NCI-H526 (cell line): ENCODE data around the gene TOR1A.

Experiments
- DNase-seq, 2 experiments: peaks; one replicate each; lab custom pipeline; 2025; lab: John Stamatoyannopoulos, UW

Gene TOR1A

DNA sequence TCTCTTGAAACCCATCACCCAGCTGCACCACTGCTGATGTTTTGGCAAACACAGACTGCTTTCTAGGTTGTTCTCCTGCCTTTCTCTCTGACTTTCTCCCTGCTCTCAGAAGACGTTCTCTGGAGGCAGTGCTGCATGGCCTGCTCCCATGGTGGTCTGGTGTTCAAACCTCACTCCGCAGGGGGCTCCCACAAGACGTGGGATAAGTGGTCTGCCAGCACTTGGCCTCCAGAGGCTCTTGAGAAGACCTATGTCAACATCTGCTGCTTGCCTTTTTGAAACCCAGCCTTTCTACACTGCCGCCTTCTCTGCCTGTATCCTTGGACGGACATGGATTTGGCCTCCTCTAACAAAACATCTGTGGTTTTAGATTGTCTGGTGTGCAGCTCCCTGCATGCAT is 27.9 kb upstream of the TOR1A start:
- DNase-seq: no peak

DNA sequence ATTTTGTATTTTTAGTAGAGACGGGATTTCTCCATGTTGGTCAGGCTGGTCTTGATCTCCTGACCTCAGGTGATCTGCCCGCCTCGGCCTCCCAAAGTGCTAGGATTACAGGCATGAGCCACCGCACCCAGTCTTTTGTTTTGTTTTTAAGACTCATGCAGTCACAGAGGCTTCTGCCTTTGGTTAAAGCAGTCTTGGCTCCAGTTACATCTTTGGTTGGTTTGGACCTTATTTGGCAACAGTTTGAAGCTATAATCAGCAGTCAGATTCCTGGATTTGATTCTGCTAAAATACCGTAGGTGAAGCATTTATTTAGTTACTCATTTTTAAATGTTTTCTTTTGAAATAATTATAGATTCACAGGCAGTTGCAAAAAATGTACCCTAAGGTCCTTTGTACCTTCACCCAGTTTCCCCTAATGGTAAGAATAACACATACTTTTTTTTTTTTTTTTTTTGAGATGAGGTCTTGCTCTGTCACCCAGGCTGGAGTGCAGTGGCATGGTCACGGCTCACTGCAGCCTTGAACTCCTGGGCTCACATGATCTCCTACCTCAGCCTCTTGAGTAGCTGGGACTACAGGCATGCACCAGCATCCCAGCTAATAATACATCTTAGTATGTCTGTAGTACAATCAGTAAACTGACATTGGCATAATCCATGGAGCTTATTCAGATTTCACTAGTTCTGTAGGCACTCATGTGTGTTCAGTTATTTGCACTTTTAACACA is 27.1 kb upstream of the TOR1A start:
- no peak for DNase-seq

DNA sequence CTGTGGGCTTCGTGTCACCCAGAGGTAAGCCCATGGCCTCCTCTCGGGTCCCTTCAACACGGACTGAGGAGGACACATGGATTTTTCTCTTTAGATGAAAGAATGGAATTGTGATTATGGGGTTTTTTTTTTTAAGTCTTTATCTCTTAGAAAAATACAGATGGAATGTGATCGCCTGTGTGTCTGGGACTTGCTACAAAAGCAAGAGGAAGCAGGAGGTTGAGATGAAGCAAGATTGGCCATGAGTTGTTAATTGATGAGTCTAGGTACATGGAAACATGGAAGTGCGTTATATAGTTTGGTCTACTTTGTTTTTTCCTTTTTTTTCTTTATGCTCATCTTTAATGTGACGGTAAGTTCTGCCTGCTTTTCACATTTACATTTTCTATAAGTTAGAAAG is 26.0 kb upstream of the TOR1A start:
- DNase-seq: no peak

DNA sequence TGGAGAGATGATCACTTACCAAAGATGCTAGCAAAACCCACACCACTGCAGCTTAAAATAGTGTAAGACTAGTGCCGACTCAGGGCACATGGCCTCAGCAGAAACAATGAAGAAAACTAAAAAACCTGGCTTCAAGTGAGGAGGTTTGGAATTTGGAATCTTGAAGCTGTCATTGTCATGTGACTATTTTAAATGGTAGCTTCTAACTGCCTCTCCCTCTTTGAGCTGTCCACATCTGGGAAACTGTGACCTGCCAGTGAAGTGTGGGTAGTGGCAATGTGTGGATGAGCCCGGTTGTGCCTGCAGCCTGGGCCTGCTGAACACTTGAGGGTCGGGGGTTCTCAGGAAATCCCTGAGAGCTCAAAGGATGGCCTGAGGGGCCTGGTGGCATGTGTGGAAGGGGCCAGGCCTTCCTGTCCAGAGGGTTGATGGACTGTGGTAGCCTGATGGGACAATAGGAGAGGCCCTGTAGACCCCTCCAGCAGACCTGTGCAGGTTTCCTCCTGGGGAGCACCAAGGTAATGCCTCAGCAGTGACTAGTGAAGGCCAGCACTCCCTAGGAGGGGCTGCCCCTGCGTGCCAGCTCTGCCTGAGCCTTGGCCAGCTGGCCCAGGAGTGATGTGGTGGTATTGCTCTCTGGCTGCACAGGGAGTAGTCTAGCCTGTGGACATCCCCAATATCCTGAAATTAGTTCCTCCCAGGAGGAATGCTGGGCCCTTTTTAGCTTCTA is 24.9 kb upstream of the TOR1A start:
- no peak for DNase-seq

DNA sequence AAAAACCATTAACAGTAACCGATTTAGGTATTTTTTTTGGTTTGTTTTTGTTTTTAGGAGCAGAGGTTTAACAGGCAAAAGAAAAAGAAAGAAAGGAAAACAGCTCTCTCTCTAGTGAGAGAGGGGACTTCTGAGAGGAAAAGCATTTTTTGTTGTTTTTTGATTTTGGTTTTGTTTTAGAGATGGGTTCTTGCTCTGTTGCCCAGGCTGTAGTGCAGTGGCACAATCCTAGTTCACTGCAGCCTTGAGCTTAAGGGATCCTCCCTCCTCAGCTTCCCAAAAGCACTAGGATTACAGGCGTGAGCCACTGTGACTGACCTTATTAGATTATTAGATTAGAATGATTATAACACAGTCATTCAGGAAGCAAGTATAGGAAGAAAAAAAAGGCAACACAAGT is 21.4 kb upstream of the TOR1A start:
- no peak for DNase-seq

DNA sequence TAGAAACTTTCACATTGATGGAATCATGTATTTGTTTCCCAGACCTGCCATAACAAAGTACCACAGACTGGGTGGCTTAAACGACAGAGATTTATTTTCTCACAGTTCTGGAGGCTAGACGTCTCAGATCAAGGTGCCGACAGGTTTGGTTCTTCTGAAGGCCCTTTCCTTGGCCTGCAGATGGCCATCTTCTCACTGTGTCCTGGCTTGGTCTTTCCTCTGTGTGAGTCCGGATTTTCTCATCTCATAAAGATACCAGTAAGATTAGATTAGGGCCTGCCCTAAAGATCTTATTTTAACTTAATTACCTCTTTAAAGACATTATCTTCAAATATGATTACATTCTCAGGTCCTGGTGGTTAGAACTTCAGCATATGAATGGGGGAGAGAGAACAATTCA is 17.1 kb upstream of the TOR1A start:
- DNase-seq: no peak

DNA sequence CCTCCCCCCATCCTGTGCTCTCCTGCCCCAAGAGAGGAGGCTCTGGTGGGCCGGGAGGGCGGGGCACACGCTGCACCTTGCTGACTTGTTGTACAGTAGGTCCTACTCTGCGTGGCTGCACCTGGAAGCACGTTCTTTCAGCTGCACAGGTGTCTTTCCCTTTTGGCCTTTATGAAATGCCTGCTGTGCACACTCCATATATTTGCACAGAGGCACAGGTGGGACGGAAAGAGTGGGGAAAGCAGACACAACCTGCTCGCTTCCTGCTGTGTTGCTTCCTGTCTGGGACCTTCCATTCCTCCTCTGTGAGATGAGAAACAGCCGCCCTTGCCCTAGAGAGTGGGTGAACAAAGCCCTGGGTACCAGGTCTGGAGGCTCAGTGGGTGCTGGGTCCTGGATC is 16.1 kb upstream of the TOR1A start:
- no peak for DNase-seq

DNA sequence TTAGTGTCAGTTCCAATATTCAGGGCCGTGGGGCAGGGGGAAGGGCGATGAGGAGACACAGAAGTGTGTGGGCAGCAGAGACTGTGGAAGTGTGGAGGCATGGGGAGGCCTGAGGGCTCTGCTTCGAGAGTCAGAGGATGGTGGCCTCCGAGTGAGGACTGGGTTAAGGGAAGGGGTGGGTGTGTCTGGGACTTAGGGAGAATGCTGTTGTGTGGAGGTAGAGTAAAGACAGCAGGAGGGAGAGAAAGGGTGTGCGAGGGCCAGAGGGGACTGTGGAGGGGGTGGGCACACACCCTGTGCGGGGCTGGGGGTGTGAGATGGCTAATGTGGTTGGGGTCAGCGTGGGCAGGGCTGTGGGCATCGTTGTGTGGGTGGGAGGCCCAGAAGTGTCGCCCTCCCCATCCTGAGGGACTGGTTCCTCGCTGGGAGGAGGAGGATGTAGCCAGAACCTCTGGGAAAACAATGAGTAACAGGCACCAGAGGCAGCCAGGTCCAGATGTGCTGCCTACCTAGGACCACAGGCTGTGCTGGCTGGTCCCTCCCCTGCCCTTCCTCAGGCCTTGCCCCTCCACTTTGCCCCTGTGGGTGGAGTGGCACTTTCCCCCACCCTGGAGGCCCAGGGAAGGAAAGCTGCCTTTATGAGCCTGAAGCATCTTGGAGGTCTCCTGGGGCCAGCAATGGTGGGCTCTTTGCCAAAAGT is 15.5 kb upstream of the TOR1A start:
- no peak for DNase-seq

DNA sequence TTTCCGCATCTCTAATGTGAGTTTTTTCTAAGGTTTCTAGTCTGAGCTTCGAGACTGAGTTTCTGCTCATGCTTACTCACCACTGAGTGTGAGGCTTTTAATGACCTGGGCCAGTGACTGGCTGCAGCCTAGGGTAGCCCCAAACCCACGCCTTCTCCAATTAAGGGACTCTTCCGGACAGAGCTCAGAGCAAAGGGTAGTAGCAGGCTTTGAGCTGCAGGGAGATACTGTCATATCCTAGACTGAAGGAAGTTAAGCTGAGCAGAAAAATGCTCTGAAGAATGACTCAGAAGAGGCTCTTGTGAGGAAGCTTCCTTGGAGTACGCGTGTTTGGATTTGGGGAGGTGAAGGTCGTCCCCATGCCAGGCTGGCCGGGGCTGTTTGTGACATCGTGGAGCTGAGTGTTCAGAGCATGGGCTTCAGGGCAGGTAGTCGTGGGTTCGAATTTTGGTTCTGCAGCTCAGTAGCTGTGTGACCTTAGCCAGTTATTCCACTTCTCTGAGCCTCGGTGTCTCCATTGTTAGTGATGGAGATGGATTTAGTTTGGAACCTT is 14.8 kb upstream of the TOR1A start:
- DNase-seq: no peak

DNA sequence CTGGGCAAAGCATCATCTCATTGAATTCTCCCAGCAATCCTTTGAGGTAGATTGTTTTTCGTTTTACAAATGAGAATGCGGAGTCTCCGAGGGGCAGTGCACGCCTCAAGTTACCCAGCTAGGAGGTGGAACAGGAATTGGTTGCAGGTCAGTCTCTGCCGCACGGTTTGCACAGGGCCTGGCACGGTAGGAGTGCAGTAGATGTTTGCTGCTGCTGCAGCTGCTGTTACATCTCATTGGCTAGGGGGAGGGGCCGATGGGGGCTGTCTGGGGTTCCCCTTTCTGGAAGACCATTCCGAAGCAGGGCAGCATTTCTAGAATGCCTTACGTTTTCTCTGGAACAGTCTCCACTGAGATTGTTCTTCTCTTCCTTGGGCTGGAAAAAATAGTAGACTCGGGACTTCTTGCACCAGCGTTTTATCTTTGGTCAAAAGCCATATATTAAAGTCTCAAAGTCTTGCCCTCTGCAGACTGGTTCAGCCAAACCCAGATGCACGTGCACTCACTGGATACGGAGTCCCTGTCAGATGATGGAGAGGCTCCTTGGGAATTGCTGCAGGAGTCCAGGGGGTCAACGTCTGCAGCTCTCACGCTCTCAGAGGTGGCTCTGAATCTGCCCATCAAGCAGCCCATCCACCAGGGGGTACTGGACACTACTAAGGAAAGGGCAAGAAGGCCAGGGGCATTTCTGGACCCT is 12.5 kb upstream of the TOR1A start:
- DNase-seq: no peak

DNA sequence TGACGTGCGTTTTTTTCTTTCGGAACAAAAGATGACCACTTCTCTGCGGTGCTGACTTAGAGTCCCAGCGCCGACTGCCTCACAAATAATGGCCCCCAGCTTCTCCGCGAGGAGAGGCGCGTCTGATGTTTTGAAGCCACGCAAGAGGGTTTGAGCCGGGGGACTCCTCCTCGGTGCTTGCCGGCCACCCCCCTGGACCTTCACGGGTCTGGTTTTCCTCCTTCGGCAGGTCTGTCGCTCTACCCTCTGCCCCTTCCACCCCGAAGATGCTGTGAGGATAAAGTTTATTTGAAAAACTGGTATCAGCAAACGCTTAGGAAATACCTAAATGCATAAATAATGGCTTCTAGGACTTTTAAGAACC is 11.9 kb upstream of the TOR1A start:
- DNase-seq: no peak

DNA sequence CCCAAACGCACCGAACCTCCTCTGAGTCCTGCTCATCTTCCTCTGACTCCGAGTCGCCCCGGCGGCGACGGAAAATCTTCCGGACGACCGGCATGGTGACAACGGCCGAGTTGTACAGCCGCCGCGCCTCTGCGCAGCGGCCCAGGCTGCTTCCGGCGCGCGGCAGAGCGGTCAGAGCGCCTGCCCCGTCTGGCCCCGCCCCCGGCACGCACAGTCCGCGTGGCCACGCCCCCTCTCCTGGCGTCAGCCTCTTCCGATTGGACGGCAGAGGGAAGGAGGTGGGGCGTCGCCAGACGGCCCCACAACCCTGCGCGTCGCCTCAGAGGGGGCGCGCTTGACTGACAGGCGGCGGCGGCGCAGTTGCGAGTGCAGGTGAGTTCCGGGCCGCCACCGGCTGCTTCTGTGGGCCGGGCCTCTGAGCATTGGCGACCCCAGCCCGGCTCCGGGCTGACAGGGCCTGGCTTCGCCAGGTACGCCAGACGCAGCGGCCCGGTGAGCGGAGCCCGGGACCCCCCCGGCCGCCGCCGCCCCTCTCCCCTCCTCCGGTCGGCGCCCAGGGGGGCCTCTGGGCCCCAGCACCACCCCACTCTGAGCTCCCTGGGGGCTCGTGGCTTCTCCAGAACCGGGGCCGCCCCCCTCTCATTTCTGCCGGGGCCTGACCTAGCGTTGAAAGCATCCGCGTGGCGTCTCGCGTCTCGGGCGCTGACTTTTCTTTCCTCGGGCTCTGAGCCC is 11.4 kb upstream of the TOR1A start, which contains the start of the genes C9orf78 and USP20:
TSS of gene C9orf78 (minus strand) at position 148 of the 732 bp plus-strand sequence. CDS start at position 94, 54 bp downstream.
TSS of gene USP20 (plus strand) at position 331 of the 732 bp plus-strand sequence. CDS start 17,098 bp downstream, outside the sequence.
- DNase-seq: peak; percentile 87 to 98

DNA sequence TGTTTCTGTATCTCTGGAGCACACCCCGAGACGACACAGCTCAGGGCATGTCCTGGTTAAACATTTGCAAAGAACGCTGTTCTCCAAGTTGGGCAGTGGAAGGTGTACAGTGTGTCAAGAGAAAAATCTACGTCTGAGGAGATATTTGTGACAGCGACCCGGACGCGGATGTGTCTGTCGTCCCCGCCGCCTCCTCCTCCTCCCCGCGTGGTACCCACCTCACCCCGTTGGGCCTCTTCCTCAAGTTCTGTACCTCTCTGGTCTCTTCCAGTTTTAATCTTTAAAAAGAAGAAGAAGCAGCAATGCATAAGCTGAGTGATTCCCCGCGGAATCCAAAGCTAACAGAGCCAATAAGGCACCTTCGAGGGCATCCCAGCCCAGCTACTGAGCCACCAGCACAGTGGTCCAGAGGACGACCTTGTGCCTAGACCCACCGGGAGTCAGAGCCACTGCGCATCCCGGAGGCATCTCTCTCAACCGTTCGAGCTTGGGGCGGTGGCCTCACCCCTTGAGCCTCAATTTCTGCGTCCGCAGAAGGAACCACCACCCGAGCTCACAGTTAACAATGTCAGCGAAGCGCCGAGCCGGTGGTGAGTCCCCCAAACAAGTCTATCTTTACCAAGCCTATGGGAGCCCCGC is 10.7 kb upstream of the TOR1A start:
- no peak for DNase-seq

DNA sequence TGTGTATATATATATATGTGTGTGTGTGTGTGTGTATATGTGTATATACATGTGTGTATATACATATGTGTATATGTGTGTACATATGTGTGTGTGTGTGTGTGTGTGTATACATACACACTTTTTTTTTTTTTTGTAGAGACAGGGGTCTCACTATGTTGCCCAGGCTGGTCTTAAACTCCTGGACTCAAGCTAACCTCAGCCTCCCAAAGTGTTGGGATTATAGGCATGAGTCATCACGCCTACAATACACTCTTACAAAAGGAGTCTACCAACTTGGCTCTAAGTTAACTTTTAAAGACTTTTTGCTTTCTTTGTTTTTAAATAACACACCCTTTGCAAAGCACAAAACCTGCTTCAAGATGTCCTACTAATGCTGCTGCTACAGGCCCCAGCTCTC is 9.0 kb upstream of the TOR1A start:
- no peak for DNase-seq

DNA sequence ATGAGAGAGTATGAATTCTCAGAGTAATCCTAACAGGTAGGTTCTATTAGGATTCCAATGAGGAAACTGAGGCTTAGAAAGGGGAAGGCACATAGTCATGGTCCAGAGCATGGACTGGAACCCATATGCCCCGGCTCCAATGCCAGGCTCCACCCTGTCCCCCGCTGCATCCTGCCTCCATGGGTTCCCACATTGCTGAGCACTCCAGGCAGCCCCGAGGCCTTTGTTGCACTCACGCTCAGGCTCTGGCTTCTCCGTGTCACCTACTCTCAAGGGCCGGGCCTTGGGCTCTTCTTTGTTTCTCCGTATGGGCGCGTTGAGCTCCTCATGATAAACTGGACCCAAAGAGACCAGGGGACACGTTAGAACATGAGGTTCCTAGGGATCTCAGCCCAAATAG is 5.0 kb upstream of the TOR1A start:
- DNase-seq: no peak

DNA sequence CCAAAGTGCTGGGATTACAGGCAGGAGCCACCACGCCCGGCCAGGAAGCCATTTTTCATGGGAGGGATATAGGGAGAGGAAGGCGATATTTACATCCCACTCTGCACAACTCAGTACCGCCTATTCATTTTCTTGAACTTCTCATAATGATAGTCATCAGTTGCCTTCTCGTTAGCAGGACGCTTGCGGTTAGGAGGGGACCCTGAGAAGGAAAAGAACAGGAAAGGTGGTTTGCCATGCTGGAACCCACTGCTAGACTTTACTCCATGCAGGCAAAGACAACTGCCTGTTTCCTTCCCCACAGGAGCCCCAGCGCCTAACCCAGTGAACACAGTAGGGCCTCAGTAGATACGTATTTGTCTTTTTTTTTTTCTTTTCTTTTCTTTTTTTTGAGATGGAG is 4.1 kb upstream of the TOR1A start:
- no peak for DNase-seq

DNA sequence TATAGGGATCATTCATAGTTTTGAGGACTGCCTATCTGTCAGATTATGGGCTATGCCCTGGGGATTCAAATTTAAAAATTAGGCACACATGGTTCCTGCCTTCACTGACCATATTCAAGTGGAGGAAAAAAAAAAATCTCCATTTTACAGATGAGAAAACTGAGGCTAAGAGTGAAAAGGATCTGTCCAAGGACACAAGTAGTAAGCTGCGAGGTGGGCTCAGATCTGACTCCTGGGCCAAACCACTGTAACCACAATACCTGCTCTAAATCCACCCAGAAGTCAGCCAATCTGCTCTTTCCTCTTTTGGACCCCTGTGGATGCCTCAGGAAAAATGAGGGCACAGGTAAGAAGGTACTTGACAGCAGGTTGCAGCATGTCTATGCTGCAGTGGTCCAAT is 2.8 kb upstream of the TOR1A start:
- DNase-seq: no peak

DNA sequence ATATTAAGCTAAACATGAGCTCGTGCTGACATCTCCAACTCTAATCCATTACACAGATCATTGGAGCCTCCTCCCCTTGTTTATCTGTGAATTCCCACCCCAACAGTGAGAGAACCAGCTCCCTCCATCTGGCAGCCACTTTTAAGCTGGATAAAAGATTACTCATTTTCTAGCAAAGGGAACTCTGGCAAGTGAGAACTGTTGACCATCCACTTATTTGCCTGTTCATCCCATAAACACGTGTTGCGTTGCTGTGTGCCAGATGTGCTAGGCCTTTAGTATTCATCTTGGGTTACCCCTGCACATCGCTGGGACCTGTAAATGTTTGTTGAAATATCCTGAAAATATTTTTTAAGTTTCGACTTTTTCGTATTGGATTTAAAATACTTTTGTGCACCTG is 2.4 kb upstream of the TOR1A start:
- DNase-seq: no peak

DNA sequence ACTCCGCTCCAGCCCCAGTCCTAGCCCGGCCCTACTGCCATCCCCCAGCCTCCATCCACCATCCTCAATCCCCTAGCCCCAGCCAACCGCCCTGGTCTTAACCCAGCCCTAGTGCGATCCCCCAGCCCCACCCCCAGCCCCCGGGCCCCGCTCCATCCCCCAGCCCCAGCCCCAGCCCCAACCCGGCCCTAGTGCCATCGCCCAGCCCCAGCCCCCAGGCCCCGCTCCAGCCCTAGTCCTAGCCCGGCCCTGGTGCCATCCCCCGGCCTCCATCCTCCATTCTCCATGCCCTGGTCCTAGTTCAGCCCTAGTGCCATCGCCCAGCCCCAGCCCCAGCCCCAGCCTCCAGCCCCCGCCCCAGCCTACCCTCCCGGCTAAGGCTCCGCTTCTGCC is 398 bp downstream of the TOR1A start:
- DNase-seq: no peak

DNA sequence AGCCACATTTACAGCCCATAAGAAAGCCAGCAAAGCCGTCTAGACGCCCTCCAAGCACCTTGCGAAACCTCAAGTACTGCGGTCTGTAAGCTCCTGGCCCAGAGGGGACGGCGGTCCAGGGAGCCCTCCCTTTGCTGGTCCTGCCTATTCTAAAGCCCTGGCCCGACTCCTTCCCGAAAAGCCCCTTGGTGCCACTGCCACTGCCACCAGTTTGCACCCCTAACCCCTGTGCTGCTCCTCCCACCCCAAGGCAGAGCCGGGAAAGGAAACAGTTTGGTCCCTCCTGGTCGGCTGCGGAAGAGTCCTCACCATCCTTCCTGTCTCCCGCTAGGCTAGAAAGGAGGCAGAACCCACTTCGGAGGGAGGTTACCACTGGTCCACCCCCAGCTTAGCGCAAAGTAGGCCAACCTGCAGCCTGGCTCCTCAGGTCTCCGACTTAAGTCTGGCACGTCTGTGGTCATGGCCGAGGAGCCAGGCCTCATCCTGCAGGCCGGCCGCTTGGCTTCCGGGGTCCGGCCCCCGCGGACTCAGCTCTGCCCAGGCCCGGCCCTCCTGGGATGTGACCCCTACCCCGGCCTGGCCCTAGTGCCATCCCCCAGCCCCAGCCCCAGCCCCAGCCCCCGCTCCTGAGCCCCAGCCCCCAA is 916 bp downstream of the TOR1A start:
- no peak for DNase-seq
